Measurements from ENCODE around the gene BANP.

Gene BANP

DNA sequence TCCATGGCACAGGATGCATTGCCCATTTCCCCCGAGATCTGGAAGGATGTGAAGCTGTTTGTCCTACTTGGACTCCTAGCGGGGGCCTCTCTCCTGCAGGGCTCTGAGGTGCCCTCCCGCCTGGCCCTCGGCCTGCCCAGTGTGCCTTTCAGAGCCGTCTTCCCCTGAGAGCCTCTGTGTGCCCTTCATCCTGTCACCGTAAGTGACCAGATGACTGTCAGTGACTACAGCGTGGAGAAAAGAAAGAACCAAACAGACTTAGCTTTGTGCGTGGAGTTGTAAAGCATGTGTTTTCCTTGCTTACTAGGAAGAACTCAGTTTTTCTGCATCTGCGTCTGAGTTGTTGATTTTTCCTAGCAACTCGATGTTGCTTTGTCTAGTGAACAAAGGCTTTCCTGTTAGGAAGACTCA, 56.1 kb downstream of the BANP start (continued):
- TF ChIP-seq, protein P1, sequence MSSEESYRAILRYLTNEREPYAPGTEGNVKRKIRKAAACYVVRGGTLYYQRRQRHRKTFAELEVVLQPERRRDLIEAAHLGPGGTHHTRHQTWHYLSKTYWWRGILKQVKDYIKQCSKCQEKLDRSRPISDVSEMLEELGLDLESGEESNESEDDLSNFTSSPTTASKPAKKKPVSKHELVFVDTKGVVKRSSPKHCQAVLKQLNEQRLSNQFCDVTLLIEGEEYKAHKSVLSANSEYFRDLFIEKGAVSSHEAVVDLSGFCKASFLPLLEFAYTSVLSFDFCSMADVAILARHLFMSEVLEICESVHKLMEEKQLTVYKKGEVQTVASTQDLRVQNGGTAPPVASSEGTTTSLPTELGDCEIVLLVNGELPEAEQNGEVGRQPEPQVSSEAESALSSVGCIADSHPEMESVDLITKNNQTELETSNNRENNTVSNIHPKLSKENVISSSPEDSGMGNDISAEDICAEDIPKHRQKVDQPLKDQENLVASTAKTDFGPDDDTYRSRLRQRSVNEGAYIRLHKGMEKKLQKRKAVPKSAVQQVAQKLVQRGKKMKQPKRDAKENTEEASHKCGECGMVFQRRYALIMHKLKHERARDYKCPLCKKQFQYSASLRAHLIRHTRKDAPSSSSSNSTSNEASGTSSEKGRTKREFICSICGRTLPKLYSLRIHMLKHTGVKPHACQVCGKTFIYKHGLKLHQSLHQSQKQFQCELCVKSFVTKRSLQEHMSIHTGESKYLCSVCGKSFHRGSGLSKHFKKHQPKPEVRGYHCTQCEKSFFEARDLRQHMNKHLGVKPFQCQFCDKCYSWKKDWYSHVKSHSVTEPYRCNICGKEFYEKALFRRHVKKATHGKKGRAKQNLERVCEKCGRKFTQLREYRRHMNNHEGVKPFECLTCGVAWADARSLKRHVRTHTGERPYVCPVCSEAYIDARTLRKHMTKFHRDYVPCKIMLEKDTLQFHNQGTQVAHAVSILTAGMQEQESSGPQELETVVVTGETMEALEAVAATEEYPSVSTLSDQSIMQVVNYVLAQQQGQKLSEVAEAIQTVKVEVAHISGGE (tag by site-specific recombination; conservative IDR thresholded peaks at IDR 0.05; ENCODE audit: low read depth): no peak

DNA sequence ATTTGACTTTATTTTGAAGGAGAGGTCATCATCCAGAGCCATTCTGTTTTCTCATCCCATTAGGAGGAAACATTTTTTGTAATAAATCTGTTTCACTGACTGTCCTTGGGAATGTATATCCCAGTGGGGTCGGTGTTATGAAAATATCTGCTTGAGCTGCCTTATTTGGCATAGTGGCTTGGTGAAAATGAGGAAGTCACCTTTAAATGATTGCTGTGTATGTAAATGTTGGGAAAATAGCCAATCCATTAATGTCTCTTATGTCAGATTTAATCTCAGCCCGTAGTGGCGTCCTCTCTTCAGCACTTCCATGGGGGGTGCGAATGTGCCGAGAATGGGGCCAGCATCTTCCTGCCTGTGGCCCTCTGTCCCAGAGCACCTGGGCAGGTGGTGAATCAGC, 57.6 kb downstream of the BANP start:
- TF ChIP-seq KLF16 (tag by site-specific recombination; IDR thresholded peaks at IDR 0.05): no peak
- TF ChIP-seq, protein P2, sequence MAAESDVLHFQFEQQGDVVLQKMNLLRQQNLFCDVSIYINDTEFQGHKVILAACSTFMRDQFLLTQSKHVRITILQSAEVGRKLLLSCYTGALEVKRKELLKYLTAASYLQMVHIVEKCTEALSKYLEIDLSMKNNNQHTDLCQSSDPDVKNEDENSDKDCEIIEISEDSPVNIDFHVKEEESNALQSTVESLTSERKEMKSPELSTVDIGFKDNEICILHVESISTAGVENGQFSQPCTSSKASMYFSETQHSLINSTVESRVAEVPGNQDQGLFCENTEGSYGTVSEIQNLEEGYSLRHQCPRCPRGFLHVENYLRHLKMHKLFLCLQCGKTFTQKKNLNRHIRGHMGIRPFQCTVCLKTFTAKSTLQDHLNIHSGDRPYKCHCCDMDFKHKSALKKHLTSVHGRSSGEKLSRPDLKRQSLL (tag by site-specific recombination; IDR thresholded peaks at IDR 0.05): no peak
- no peak for TF ChIP-seq ZNF549 (tag by site-specific recombination; IDR thresholded peaks at IDR 0.05)
- TF ChIP-seq, protein P3, sequence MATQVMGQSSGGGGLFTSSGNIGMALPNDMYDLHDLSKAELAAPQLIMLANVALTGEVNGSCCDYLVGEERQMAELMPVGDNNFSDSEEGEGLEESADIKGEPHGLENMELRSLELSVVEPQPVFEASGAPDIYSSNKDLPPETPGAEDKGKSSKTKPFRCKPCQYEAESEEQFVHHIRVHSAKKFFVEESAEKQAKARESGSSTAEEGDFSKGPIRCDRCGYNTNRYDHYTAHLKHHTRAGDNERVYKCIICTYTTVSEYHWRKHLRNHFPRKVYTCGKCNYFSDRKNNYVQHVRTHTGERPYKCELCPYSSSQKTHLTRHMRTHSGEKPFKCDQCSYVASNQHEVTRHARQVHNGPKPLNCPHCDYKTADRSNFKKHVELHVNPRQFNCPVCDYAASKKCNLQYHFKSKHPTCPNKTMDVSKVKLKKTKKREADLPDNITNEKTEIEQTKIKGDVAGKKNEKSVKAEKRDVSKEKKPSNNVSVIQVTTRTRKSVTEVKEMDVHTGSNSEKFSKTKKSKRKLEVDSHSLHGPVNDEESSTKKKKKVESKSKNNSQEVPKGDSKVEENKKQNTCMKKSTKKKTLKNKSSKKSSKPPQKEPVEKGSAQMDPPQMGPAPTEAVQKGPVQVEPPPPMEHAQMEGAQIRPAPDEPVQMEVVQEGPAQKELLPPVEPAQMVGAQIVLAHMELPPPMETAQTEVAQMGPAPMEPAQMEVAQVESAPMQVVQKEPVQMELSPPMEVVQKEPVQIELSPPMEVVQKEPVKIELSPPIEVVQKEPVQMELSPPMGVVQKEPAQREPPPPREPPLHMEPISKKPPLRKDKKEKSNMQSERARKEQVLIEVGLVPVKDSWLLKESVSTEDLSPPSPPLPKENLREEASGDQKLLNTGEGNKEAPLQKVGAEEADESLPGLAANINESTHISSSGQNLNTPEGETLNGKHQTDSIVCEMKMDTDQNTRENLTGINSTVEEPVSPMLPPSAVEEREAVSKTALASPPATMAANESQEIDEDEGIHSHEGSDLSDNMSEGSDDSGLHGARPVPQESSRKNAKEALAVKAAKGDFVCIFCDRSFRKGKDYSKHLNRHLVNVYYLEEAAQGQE (tag by site-specific recombination; IDR thresholded peaks at IDR 0.05): no peak
- no peak for TF ChIP-seq ZNF548 (tag by site-specific recombination; IDR thresholded peaks at IDR 0.05)
- no peak for TF ChIP-seq ZNF391 (tag by site-specific recombination; IDR thresholded peaks at IDR 0.05; ENCODE audit: borderline replicate concordance, low read depth)
- no peak for TF ChIP-seq ZNF416 (tag by site-specific recombination; IDR thresholded peaks at IDR 0.05)
- no peak for TF ChIP-seq ZSCAN23 (tag by site-specific recombination; IDR thresholded peaks at IDR 0.05)
- TF ChIP-seq SCRT1 (tag by site-specific recombination; IDR thresholded peaks at IDR 0.05; ENCODE audit: borderline replicate concordance): no peak
- no peak for TF ChIP-seq RBAK (tag by site-specific recombination; IDR thresholded peaks at IDR 0.05)
- TF ChIP-seq, protein P4, sequence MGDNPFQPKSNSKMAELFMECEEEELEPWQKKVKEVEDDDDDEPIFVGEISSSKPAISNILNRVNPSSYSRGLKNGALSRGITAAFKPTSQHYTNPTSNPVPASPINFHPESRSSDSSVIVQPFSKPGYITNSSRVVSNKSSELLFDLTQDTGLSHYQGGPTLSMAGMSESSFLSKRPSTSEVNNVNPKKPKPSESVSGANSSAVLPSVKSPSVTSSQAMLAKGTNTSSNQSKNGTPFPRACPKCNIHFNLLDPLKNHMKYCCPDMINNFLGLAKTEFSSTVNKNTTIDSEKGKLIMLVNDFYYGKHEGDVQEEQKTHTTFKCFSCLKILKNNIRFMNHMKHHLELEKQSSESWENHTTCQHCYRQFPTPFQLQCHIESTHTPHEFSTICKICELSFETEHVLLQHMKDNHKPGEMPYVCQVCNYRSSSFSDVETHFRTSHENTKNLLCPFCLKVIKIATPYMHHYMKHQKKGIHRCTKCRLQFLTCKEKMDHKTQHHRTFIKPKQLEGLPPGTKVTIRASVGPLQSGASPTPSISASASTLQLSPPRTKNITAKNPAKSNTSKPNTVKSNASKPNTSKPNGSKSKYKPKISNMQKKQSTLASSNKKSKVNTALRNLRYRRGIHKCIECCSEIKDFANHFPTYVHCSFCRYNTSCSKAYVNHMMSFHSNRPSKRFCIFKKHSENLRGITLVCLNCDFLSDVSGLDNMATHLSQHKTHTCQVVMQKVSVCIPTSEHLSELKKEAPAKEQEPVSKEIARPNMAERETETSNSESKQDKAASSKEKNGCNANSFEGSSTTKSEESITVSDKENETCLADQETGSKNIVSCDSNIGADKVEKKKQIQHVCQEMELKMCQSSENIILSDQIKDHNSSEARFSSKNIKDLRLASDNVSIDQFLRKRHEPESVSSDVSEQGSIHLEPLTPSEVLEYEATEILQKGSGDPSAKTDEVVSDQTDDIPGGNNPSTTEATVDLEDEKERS (tag by site-specific recombination; IDR thresholded peaks at IDR 0.05): no peak
- TF ChIP-seq, protein P5, sequence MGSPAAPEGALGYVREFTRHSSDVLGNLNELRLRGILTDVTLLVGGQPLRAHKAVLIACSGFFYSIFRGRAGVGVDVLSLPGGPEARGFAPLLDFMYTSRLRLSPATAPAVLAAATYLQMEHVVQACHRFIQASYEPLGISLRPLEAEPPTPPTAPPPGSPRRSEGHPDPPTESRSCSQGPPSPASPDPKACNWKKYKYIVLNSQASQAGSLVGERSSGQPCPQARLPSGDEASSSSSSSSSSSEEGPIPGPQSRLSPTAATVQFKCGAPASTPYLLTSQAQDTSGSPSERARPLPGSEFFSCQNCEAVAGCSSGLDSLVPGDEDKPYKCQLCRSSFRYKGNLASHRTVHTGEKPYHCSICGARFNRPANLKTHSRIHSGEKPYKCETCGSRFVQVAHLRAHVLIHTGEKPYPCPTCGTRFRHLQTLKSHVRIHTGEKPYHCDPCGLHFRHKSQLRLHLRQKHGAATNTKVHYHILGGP (tag by site-specific recombination; IDR thresholded peaks at IDR 0.05): no peak
- no peak overlapping the region for H3K27ac ChIP-seq (ENCODE audit: extremely low read depth, low read depth, low read length)
- no peaks in the 10 kb centered on the region for H3K4me1 ChIP-seq (ENCODE audit: control insufficient read depth, insufficient read depth, low read length)
- CTCF ChIA-PET: interaction anchor here (0.5 kb wide), 1 partner anchor 40 kb away, joined by 7 read pairs; no protein-coding TSS in a partner anchor
- POLR2A ChIA-PET: no interaction called here
- H3K4me3 ChIP-seq (ENCODE audit: low read depth, low read length): no peak overlapping the region
- H3K9me3 ChIP-seq (ENCODE audit: control insufficient read depth, insufficient read depth, low read depth, low read length): no peaks in the 10 kb centered on the region
- H3K36me3 ChIP-seq (ENCODE audit: control insufficient read depth in 2 of 2, insufficient read depth in 1 of 2, low read length in 2 of 2): peaks cover 0 to 69% of the 10 kb centered on the region in 2 experiments; a peak in 1 of 3 replicates
